SK-N-SH (cell line): ENCODE measurements around the gene ENTPD8. TPM values are rescaled to one million over a fixed set of nuclear protein-coding genes. Genes with fewer than 3 reads are reported as not detected.

ENCODE experiments used
- CTCF ChIA-PET: fragments of 300-600, 350-600 bp; formaldehyde crosslinking; extraction: SDS; loops from one replicate; lab custom pipeline; 2021; lab: Yijun Ruan, JAX
- POLR2A ChIA-PET: fragments of 350-600 bp; sonication (Branson Sonifier 250); formaldehyde crosslinking; extraction: SDS; loops from one replicate; lab custom pipeline; 2020; ENCODE audit warnings: antibody characterized with exemption, inconsistent platforms; lab: Yijun Ruan, JAX
- DNase-seq: peaks from one replicate; pipeline ENCODE4 v3.0.0; 2012
- H2AFZ ChIP-seq: fragments of 200-600 bp; sonication (generic); 2 replicates; pipeline ENCODE4 v1.8.1; 2016; ENCODE audit warnings: antibody characterized with exemption, mild to moderate bottlenecking, low read depth
- H3F3A ChIP-seq: fragments of 200-600 bp; sonication (generic); replicated peaks from 2 replicates; pipeline ENCODE3; 2016; ENCODE audit warnings: antibody characterized with exemption, mild to moderate bottlenecking; ENCODE audit not compliant: insufficient read depth
- H3K27ac ChIP-seq, 2 experiments: fragments of 200-500 bp in 1 of 2; fragments of 200-600 bp in 1 of 2; sonication (Bioruptor generic) in 1 of 2; sonication (generic), shearing (Covaris generic) in 1 of 2; 2 replicates each; pipeline versions ENCODE4 v1.5.1 to v1.6.1; 2014 to 2016; ENCODE audit warnings: low read depth in 2 of 2, inconsistent platforms in 1 of 2, low read length in 1 of 2, mild to moderate bottlenecking in 1 of 2, mixed read lengths in 1 of 2
- H3K27me3 ChIP-seq: fragments of 200-600 bp; sonication (generic), shearing (Covaris generic); 2 replicates; pipeline ENCODE4 v1.6.1; 2016; ENCODE audit warnings: mixed run types; ENCODE audit not compliant: insufficient read depth
- H3K36me3 ChIP-seq, 2 experiments: fragments of 200-500 bp in 1 of 2; fragments of 200-600 bp in 1 of 2; sonication (Bioruptor generic) in 1 of 2; sonication (generic) in 1 of 2; replicated peaks in 1 of 2; 2 replicates each; pipeline versions ENCODE3 to v1.5.1; 2014 to 2016; ENCODE audit warnings: low read length in 1 of 2, mild to moderate bottlenecking in 1 of 2; ENCODE audit not compliant: insufficient read depth in 2 of 2, control insufficient read depth in 1 of 2
- H3K4me1 ChIP-seq, 2 experiments: fragments of 200-500 bp in 1 of 2; fragments of 200-600 bp in 1 of 2; sonication (Bioruptor generic) in 1 of 2; sonication (generic), shearing (Covaris generic) in 1 of 2; 2 replicates each; pipeline versions ENCODE4 v1.5.1 to v1.6.1; 2014 to 2016; ENCODE audit warnings: low read depth in 1 of 2, low read length in 1 of 2, mixed run types in 1 of 2; ENCODE audit not compliant: insufficient read depth in 2 of 2, control insufficient read depth in 1 of 2
- H3K4me2 ChIP-seq: fragments of 200-600 bp; sonication (generic), shearing (Covaris generic); 2 replicates; pipeline ENCODE4 v1.6.1; 2017; ENCODE audit warnings: mixed run types
- H3K4me3 ChIP-seq, 2 experiments: fragments of 200-500 bp in 1 of 2; fragments of 200-600 bp in 1 of 2; sonication (Bioruptor generic) in 1 of 2; sonication (generic), shearing (Covaris generic) in 1 of 2; 2 replicates each; pipeline versions ENCODE4 v1.5.1 to v1.8.1; 2014 to 2016; ENCODE audit warnings: low read depth in 2 of 2, inconsistent platforms in 1 of 2, low read length in 1 of 2, mild to moderate bottlenecking in 1 of 2, mixed read lengths in 1 of 2, moderate library complexity in 1 of 2
- H3K79me2 ChIP-seq: fragments of 200-600 bp; sonication (generic); 2 replicates; pipeline ENCODE4 v1.8.1; 2017; ENCODE audit warnings: mild to moderate bottlenecking; ENCODE audit not compliant: insufficient read depth
- H3K9ac ChIP-seq: fragments of 200-600 bp; sonication (generic); 2 replicates; pipeline ENCODE4 v1.6.1; 2017; ENCODE audit warnings: mixed run types
- H3K9me2 ChIP-seq: fragments of 200-600 bp; sonication (generic); 2 replicates; pipeline ENCODE4 v1.6.1; 2017; ENCODE audit warnings: mixed run types
- H3K9me3 ChIP-seq: fragments of 200-600 bp; sonication (generic); 2 replicates; pipeline ENCODE4 v1.6.1; 2017; ENCODE audit warnings: mixed run types, mild to moderate bottlenecking, moderate library complexity
- H4K20me1 ChIP-seq: fragments of 200-600 bp; sonication (generic); 2 replicates; pipeline ENCODE4 v1.6.1; 2017; ENCODE audit warnings: mild to moderate bottlenecking, mixed run types; ENCODE audit not compliant: insufficient read depth
- CTCF ChIP-seq: fragments of 200-600 bp; sonication (generic); IDR thresholded peaks from 2 replicates; pipeline ENCODE4 v1.6.1; 2017; ENCODE audit warnings: antibody characterized with exemption, mild to moderate bottlenecking, moderate library complexity
- EP300 ChIP-seq, 2 experiments: IDR thresholded peaks; 2 replicates each; pipeline versions ENCODE4 v1.4.0 to v1.6.1; 2012; ENCODE audit warnings: borderline replicate concordance in 1 of 2, low read depth in 1 of 2, low read length in 1 of 2
- FOSL2 ChIP-seq: IDR thresholded peaks from 2 replicates; pipeline ENCODE4 v1.4.0; 2012; ENCODE audit warnings: low read depth, mild to moderate bottlenecking, moderate library complexity, borderline replicate concordance
- FOXJ3 ChIP-seq: sonication (generic); formaldehyde crosslinking; IDR thresholded peaks from 2 replicates; pipeline ENCODE4 v1.5.1; 2020; ENCODE audit warnings: mild to moderate bottlenecking, missing genetic modification reagents
- GATA2 ChIP-seq: sonication (generic); formaldehyde crosslinking; IDR thresholded peaks from 2 replicates; pipeline ENCODE4 v1.5.0; 2020; ENCODE audit warnings: mild to moderate bottlenecking, missing genetic modification reagents
- MEF2A ChIP-seq: IDR thresholded peaks from 2 replicates; pipeline ENCODE4 v1.4.0; 2012; ENCODE audit warnings: low read depth, borderline replicate concordance
- MXI1 ChIP-seq: IDR thresholded peaks from 2 replicates; pipeline ENCODE4 v1.6.1; 2012; ENCODE audit warnings: mild to moderate bottlenecking, low read depth, low read length, improper control_type of control experiment
- POLR2AphosphoS5 ChIP-seq: IDR thresholded peaks from 2 replicates; pipeline ENCODE4 v1.6.1; 2012; ENCODE audit warnings: low read depth, low read length
- RAD21 ChIP-seq: IDR thresholded peaks from 2 replicates; pipeline ENCODE4 v1.6.1; 2012; ENCODE audit warnings: mild to moderate bottlenecking, low read length
- RFX5 ChIP-seq: IDR thresholded peaks from 2 replicates; pipeline ENCODE4 v1.6.1; 2012; ENCODE audit warnings: mild to moderate bottlenecking, improper control_type of control experiment, low read length
- RXRA ChIP-seq: IDR thresholded peaks from 2 replicates; pipeline ENCODE4 v1.4.0; 2012; ENCODE audit warnings: low read depth, mild to moderate bottlenecking, borderline replicate concordance
- SIN3A ChIP-seq: IDR thresholded peaks from 2 replicates; pipeline ENCODE4 v1.6.1; 2012; ENCODE audit warnings: low read depth, mild to moderate bottlenecking, low read length, moderate library complexity, borderline replicate concordance
- TCF12 ChIP-seq: IDR thresholded peaks from 2 replicates; pipeline ENCODE4 v1.4.0; 2012
- TEAD4 ChIP-seq: IDR thresholded peaks from 2 replicates; pipeline ENCODE4 v1.4.0; 2012; ENCODE audit warnings: mild to moderate bottlenecking, borderline replicate concordance; ENCODE audit not compliant: insufficient read depth
- YY1 ChIP-seq: IDR thresholded peaks from 2 replicates; pipeline ENCODE4 v1.4.0; 2012; ENCODE audit warnings: low read depth, mild to moderate bottlenecking
- WGBS: methylation state at CpG from one replicate; pipeline ENCODE4 v1.1.6; 2017; ENCODE audit warnings: low lambda C conversion rate; 5-methylcytosine and 5-hydroxymethylcytosine counted together
- polyA plus RNA-seq, 3 experiments: library from polyadenylated mRNA; depleted of rRNA; stranded (reverse); fragments of >200 nt; gene quantifications; 2 replicates each; pipeline ENCODE4 v1.2.3, GENCODE V29; 2012
- TF ChIP-seq, protein P1 (sequence below): fragments of 150-350 bp; IDR thresholded peaks from 2 replicates; pipeline ENCODE4 v1.6.1; 2016; ENCODE audit warnings: mild to moderate bottlenecking, low read depth, low read length
- TF ChIP-seq, protein P2 (sequence below): IDR thresholded peaks from 2 replicates; pipeline ENCODE4 v1.4.0; 2012; ENCODE audit warnings: low read depth

The ENTPD8 gene
- polyA plus RNA-seq, 1 of the 3 experiments (the other 2 are of a cell fraction): 0.30 TPM

DNA sequence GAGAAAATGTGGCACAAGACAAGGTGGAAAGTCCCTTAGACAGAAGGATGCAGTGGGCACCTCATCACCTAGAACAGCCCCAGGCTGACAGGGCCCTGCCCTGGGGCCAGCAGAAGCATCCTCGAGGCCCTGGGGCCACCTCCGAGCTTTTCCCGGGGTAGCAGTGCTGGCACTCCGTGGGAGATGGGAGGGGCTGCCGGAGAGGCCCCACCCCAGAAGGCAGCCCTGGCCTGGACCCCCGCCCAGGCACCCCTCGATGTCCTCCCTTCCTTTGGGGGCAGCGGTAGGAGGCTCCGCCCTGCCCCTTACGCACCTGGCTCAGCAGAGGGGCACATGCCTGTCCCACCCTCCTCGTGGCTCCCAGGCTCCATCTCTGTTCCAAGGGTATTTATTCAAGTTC is 35.7 kb upstream of the ENTPD8 start:
- Histone ChIP-seq H3K9me2 (no peaks in the 10 kb centered on the region), H3K27ac (no peak overlapping the region), H3K36me3 (no peaks in the 10 kb centered on the region), H3K4me1 (peaks cover 0 to 32% of the 10 kb centered on the region in 2 experiments; a peak in 1 of 4 replicates), H3K27me3 (no peaks in the 10 kb centered on the region), H3K4me2 (no peak overlapping the region), H3K9me3 (no peaks in the 10 kb centered on the region), H3K9ac (no peak overlapping the region), H3K4me3 (no peak overlapping the region), H2AFZ (no peak overlapping the region), H4K20me1 (no peaks in the 10 kb centered on the region), H3K79me2 (no peaks in the 10 kb centered on the region), H3F3A (no peaks in the 10 kb centered on the region)
- no peak for TF ChIP-seq RAD21
- no peak for TF ChIP-seq YY1
- TF ChIP-seq, protein P1, sequence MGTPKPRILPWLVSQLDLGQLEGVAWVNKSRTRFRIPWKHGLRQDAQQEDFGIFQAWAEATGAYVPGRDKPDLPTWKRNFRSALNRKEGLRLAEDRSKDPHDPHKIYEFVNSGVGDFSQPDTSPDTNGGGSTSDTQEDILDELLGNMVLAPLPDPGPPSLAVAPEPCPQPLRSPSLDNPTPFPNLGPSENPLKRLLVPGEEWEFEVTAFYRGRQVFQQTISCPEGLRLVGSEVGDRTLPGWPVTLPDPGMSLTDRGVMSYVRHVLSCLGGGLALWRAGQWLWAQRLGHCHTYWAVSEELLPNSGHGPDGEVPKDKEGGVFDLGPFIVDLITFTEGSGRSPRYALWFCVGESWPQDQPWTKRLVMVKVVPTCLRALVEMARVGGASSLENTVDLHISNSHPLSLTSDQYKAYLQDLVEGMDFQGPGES: no peak
- no peak for TF ChIP-seq EP300 (IDR thresholded peaks at IDR 0.05; ENCODE audit: borderline replicate concordance in 1 of 2, low read depth in 1 of 2, low read length in 1 of 2)
- no peak for DNase-seq
- CTCF ChIA-PET: no interaction called here
- WGBS: 48% methylated on average over 3 of the region's 11 CpGs
- POLR2A ChIA-PET: no interaction called here

GRCh38 chr9:137475666-137476065 is 34.5 kb upstream of the ENTPD8 start:
- Histone ChIP-seq H3K4me3 (no peak overlapping the region), H3K36me3 (no peaks in the 10 kb centered on the region), H3K79me2 (no peaks in the 10 kb centered on the region), H3K4me1 (peaks cover 0 to 23% of the 10 kb centered on the region in 2 experiments; a peak in 1 of 4 replicates), H3K4me2 (no peak overlapping the region), H4K20me1 (no peaks in the 10 kb centered on the region), H3K27me3 (no peaks in the 10 kb centered on the region), H3F3A (no peaks in the 10 kb centered on the region), H3K27ac (no peak overlapping the region), H3K9me3 (no peaks in the 10 kb centered on the region), H3K9me2 (no peaks in the 10 kb centered on the region), H2AFZ (no peak overlapping the region), H3K9ac (no peak overlapping the region)
- ChIA-PET POLR2A (no interaction called here), CTCF (no interaction called here)
- TF ChIP-seq TCF12 (no peak), TEAD4 (no peak), YY1 (no peak), MEF2A (no peak), MXI1 (no peak), POLR2AphosphoS5 (no peak)
- no peak for DNase-seq
- WGBS: 24% methylated on average over 3 of the region's 3 CpGs

DNA sequence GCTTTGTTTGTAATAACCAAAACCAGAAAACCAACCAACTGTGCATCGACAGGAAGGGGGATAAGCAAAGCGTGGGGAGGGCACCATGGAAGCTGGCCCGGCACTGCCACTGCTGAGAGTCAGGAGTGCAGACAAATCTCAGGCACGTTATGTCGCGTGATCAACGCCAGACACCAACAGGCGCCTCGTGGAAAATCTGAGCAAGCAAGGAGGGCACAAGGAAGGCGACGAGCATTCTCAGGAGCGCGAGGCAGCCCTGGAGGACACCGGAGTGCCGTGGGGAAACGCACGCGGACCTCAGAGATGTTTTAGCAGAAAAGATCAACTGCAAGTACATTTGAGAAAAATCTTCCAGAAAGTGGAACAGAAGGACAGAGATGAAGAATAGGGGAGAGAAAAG is 33.1 kb upstream of the ENTPD8 start:
- peaks cover 0 to 10% of the 10 kb centered on the region in 2 experiments; a peak in 1 of 4 replicates for H3K4me1 ChIP-seq
- WGBS: 70% methylated on average over 18 of the region's 18 CpGs
- H3K36me3 ChIP-seq: no peaks in the 10 kb centered on the region
- TF ChIP-seq YY1 (no peak), SIN3A (no peak), POLR2AphosphoS5 (no peak), EP300 (IDR thresholded peaks at IDR 0.05; ENCODE audit: borderline replicate concordance in 1 of 2, low read depth in 1 of 2, low read length in 1 of 2) (no peak), RFX5 (no peak), GATA2 (CRISPR knock-in tag) (no peak), FOXJ3 (CRISPR knock-in tag) (no peak), FOSL2 (no peak), RXRA (no peak), CTCF (no peak)
- TF ChIP-seq, protein P2, sequence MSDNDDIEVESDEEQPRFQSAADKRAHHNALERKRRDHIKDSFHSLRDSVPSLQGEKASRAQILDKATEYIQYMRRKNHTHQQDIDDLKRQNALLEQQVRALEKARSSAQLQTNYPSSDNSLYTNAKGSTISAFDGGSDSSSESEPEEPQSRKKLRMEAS: no peak
- H3K4me2 ChIP-seq: no peak overlapping the region
- H3F3A ChIP-seq: no peaks in the 10 kb centered on the region
- H2AFZ ChIP-seq: no peak overlapping the region
- no peak overlapping the region for H3K4me3 ChIP-seq
- H3K9me3 ChIP-seq: no peaks in the 10 kb centered on the region
- DNase-seq: no peak
- ChIA-PET POLR2A (no interaction called here), CTCF (interaction anchor here (0.7 to 1.1 kb wide), 2 partner anchors 29 to 61 kb away, joined by 3 read pairs; no protein-coding TSS in a partner anchor)
- no peak overlapping the region for H3K27ac ChIP-seq
- no peaks in the 10 kb centered on the region for H4K20me1 ChIP-seq
- no peaks in the 10 kb centered on the region for H3K27me3 ChIP-seq
- no peaks in the 10 kb centered on the region for H3K79me2 ChIP-seq
- no peaks in the 10 kb centered on the region for H3K9me2 ChIP-seq
- no peak overlapping the region for H3K9ac ChIP-seq
